NCI-H187 treated with DMSO at 0.1 percent for 48 hours (cell line): Measurements from ENCODE around the gene SLC6A15.

Experiments used
- DNase-seq: peaks from one replicate; lab custom pipeline; 2025; lab: John Stamatoyannopoulos, UW

SLC6A15 gene

DNA sequence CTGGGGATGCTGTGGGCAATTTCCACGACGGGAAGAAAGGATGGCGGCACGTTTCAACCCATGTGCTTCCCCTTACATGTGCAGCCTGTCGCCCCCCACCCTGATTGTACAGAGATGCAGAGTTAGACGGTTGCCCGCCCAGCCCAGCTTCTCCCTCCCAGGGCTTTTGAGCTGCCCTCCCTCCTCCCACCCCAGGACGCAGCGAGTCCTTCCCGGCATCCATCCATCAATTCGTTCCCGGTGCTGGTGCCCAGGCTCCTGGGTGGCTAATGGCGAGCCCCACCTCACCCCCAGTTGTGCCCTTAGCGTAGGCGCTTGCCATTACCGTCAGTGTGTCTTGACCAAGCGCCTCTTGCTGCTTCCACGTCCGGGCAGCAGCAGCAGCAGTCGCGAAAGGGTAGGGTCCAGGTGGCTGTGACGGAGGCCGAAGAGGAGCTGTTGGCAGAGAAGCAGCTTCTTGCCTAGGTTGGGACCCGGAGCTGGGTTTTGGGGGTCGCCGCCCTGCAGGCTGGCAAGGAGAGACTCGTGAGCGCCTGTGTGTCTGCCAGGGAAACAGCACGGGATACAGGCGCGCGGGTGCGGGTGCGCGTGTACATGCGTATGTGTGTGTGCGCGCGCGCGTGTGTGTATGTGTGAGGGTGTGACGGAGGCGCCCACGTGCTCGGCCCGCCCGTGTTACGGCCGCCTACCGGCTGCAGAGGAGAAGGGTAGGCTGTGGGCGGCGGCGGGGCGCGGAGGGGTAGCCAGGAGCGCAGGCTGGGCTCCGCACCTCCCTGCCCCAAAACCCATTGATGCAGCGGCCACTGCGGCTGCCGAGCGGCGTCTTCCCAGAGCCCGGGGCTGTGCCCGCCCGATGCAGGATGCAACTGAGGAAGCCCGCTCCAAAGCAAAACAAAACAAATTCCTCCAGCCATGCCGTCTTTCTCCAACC lies at the start of gene SLC6A15:
Gene SLC6A15, minus strand, starts transcription at position 602 of the 931 bp plus-strand sequence. CDS start 20,679 bp downstream, outside the sequence.
- peak; percentile 16 for DNase-seq

DNA sequence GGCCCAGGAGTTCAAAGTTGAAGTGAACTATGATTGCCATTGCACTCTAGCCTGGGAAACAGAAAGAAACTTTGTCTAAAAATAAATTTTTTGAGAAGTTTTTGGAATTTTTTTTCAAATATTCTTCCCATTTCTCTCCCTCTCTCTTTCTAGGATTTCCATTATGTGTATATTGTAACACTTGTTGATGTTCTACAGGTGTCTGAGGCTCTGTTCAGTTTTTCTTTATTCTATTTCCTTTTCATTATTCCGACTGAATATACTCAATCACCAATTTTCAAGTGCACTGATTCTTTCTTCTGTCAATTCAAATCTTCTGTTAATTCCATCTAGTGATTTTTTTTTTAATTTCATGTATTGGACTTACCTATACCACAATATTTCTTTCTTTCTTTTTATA lies 48.3 kb upstream of the SLC6A15 start:
- DNase-seq, result no peak

DNA sequence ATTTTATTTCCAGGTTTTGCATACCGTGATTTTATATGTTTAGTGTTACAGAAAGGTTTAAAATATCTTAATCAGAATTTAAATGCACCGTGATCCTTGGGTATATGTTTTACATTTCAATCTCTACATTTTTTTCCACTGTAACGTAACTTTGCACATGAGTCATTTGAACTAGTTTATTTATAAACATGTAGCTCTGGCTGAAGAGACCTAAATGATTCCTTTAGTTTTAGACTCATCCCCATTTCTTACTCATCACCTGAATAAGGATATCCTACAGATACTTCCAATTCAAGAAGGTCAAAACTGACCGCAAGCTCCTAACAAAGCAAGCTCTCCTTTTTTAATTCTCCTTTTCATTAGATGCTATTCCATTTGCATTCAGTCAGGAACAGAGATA lies 42.7 kb upstream of the SLC6A15 start:
- DNase-seq, result no peak

DNA sequence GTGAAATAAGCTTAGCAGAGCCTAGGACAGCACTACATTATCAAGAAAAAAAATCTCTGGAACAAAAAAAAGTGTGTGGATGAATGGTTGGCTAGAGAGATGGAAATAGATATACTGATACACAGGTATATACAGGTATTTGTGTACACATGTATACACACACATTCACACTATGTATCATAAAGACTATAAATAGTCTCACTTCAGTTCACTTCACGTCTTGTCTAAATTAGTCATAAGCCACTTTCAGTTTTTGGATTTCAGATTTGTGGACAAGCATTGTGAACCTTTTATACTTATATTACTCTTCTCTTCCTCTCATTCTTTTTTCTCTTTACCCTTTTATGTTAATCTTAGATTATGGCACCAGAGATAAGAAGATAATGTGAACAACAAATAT lies 41.8 kb upstream of the SLC6A15 start:
- no peak for DNase-seq

DNA sequence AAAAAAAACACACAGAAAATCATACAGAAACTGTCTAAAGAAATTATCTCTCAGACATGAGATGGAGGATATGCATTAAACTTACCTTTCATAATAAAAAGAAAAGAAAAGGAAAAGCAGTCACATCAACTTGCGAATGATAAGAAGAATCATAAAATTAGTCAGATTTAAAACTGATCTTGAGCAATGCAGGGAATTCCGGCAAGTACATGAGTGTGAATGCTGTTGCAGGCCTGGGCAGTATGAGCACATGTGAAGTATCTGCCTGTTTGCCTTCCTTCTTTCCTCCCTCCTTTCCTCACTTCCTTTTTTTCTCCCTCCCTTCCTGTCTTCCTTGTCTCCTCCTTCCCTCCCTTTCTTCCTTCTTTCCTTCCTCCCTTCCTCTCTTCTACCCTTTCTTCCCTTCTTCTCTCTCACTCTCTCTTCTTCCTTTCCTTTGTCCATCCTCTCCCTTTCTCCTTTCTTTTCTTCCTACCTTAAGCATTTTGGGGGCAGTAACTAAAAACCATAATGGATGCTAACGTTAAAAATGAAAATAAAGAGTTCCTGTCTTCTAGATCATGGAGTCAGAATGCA lies 38.5 kb upstream of the SLC6A15 start:
- no peak for DNase-seq

DNA sequence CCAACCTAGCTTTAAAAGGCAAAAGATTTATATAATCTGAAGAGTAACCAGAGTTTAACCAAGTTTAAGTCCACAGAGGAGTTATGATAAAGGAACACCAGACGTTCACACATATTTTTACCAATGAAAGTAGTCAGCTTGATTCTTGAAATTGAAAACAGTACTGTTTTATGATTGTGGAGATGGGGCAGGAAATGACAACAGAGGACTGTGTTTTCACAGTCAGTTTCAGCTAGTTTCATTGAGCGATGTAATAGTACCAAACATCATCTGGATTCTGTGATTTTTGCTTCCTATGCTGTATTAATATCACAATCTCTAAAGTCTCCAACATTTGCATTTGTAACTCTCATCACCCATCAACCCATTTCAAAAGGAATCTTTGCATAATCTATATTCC lies 34.2 kb upstream of the SLC6A15 start:
- no peak for DNase-seq

DNA sequence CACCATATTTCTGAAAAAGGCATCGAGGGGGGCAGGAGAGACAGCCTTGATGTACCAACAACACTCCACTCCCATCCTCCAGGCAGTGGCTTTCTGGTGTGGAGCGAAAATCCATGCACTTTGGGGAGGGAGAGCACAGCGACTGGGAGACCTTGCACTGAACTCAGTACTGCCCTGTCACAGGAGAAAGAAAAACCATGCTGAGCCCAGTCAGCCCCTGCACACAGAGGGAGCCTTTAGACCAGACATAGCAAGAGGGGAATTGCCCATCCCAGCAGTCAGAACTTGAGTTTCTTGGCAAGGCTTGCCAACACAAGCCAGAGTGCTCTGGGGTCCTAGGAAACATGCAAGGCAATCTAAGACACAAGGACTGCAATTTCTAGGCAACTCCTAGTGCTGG lies 24.8 kb upstream of the SLC6A15 start:
- no peak for DNase-seq

DNA sequence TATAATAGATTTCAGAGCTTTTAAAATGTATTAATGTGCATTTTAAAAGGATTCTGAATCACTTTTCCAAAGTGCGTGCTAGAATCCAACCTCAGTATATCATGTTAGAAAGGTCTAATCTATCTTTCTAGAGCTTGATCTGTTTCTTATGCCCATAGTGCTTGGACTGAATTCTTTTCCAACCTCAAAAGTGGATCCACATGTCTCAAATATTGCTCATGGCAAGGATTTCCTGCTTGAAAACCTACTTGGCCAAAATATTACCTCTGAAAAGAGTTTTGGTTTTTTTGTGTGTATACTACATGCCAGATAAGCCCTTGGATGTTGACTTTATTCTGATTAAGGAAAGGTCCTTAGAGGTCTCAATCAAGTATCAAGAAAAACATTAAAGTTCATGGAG lies 16.9 kb upstream of the SLC6A15 start:
- no peak for DNase-seq

DNA sequence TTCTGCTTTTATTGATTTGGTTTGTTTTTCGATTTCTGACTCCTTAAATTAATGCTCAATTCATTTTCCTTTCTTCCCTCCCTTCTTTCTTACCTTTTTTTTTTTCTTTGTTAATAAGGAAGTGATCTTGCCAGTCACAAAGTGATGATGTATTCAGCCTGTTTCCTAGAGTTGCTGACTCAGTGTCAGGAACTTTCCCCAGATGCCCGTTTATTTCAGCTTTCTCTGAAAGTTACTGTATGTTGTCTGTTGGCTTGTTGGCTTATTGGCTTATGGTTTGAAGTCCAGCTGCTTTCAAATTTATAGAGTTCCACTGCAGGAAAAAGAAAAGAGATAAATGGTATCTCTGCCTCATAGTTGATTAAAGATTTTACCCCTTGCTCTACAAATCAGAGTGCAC lies 12.4 kb upstream of the SLC6A15 start:
- DNase-seq, result no peak

DNA sequence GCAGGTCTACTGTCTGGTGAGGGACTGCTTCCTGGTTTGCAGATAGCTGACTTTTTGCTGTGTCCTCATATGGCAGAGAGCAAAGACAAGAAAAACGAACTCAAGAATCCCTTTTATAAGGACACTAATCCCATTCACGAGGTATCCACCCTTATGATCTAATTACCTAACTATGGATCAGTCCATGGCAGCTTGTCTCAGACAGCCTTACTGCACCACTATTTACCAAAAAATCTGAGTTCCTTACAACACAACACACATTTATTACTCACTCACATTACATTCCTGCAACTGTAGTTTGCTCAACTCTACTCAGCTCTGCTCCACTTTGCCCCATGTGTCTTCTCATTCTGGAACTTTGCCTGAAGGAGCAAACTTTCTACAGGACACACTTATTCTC lies 10.1 kb upstream of the SLC6A15 start:
- no peak for DNase-seq

DNA sequence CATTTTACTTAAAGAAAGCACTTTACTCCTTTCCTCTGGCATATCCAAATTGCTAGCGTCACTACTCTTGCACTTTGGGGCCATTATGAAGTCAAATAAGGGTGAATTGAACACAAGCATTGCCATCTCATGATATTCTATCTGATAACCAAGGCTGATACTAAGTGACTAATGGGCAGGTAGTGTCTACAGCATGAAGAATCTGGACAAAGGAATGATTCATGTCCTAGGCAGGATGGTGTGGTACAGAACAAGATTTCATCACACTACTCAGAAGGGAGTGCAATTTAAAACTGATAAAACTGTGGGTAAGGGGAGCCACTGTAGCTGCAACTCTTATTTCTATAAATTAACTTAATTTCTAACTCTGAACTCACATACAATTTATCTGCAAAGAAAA lies 7.7 kb upstream of the SLC6A15 start:
- no peak for DNase-seq

DNA sequence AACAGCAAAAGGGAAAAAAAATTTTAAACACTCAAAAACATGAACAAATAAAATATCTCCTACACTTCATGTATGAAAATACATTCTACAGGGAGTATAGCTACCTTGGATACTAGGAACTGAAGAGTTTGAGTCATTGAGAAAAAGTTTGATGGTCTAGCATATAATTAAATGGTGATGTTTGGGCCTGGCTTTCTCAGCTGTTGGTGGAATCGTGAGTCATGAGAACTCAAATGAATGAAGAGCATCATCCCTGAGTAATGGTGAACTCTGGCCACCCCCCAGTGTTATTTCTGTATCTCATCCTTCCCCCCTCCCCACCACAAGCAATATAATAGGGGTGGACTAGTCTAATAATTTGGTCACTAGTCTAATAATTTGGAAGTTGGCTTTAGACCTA lies 6.7 kb upstream of the SLC6A15 start:
- DNase-seq, result no peak

DNA sequence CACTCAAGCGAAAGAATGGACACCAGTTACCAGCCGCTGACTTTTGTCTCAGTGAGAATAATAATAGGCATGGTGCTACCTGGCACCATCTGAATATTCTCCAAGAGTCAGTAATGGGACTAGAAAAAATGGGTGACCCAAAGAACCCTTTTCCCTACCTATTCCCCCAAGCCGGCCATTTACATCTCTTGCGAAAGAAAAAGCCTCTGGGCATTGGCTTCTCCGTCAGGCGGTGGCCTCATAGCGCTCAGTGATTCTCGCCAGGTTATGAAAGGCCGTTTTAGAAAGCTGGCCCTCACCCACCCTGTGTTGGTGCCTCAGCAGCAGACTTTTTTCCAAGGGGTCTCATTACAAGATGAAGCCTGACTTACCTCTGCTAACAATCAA lies 523 bp upstream of the SLC6A15 start:
- DNase-seq, result no peak

DNA sequence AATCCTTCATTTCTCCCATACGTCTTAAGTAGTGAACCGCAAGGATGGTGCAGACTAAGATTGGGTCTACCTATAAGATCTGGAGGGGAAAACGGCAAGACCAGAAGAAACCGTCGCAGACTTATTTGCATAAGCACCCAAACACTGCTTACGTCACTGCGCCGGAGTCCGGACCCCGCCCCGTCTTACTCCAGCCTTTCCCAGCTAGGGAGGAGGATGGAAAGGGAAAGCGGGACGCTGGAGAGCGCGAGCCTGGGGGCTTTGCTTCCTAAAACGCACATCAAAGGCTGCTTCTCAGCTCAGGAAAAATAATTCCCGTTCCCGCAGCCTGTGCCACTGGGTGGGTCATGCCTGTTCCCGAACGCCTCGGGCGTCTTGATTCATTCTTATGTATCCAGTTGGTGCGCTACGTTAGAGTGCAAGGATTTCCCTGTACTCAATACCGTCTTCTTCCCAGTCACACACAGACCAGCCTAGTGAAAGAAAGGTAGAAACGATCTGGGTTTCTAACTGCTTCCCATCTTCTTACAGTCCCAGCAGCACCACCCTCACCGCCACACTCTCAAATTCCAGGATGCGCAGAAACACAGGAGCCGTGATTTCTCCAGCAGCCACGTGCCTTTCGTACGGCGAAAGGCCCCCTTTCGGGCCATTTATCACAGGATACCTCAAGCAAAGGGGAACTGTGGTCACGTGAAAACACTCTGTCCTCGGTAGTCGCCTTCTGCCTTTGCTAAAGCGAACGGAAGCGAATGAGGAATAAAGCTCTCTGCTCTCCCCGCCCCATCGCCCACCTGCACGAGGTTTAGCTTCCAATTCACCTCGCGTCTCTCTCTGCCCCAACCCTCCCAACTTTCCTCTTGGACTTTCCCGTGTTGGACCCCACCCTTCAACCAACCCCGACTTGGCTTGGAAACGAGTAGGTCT lies 1.1 kb downstream of the SLC6A15 start:
- peak; percentile 10 for DNase-seq

DNA sequence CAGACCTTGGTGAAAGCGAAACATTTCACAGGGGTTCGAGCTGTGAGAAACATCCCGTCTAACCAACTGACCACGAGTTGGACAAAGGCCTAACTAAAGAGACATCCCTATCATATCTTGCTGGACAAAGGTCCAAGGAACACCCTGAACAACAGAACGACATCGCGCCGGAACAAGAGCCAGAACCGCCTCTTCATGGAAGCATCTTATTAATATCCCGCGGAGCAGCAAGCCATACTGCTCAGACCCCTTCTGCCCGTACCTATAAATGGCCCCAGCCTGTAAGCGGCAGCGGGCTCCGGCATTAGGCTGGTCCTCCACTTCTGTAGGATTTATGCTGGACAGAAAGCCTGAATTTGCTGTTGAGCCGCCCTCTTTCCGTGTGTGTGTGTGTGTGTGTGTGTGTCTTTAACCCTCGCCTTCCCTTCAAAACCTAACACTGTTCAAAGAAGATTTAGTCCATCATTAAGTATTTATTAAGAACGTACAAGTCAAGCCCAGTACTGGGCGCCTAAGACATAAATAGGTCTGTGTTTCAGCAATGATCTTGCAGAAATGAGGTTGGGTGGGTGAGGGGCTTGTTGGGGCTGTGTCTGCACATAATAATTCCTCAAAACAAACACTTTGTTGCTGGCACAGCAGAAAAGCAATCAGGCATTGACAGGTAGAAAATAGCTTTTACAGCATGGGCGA lies 1.9 kb downstream of the SLC6A15 start:
- no peak for DNase-seq

DNA sequence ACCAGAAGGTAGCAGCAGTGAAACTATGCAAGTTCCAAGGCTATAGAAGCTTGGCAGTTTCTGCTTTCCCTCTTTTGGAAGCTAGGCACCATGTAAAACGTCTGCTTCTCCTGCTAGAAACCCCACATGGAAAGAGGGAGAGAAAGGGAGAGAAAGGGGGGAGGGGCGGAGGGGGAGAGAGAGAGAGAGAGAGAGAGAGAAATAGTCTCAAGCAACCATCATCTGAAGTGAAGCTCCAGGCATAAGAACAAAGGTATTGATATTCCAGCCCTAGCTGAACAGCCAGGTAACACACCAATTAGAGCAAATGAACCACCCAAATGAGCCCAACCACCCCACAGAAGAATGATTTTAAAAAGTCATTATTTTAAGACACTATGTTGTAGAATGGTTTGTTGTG lies 8.5 kb downstream of the SLC6A15 start:
- DNase-seq, result no peak

DNA sequence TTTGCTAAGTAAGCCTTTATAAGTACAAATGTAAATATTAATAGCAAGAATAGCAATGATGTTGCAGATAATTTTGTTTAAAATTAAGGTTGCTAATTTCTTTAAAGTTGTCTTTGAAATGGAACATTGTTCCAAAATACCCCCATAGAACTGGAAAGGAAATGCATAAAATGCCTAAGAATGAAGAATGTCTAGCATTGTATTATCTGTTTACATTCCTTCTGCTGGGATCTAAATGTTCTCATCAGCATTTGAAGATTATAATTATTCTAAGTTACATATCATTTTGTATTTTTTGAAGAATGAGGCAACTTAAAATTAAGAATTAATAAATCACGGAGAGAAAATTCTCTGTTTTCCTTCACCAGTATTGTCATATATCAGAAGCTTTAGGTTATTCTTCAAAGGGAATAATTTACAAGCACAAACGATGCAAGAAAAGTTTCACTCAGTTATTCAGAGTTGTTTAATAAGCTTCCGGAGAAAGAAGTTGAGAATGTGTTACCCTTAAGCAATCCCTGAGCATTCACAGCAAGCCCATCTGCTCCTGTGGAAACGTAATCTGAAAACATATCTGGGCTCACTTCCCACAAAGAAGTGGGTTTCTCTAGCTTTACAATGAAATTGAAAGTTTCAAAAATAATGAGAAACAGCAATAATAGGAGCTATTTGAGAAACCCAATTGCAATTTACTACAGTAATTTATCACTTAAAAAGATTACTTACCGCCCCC lies 21.3 kb downstream of the SLC6A15 start:
- no peak for DNase-seq

DNA sequence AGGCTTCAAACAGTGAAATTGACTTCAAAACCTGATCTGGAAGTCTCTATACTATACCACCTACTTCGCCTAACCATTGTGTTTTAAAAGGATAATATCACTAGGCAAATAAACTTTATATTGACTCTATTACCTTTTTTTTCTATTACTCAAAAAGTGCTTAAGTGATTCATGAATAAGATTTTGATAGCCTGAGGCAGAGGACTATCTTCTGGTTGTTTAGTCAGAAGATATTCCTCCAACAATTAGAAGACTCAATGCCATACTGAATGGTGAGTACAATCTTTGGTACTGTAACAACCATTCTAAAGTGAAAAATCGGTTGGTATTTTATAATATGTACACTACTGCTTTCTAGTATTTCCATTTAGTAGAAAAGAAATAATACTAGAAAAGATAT lies 22.8 kb downstream of the SLC6A15 start:
- no peak for DNase-seq

DNA sequence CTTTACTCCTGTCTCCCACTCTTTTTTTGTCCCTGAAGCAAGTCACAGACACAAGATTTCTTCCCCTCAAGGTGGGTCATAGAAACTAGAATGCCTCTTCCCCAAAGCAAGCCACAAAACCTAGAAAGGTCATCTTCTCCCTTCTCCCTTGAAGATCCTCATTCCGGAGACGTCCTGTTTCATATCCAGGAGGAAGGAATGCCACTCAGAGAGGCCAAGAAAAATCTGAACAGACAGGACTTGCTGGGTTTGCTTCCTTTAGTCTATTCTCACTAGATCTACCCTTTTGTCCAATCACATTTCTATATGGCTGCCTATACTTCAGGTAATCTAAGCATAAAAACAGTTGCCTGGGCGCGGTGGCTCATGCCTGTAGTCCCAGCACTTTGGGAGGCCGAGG lies 23.7 kb downstream of the SLC6A15 start:
- no peak for DNase-seq

DNA sequence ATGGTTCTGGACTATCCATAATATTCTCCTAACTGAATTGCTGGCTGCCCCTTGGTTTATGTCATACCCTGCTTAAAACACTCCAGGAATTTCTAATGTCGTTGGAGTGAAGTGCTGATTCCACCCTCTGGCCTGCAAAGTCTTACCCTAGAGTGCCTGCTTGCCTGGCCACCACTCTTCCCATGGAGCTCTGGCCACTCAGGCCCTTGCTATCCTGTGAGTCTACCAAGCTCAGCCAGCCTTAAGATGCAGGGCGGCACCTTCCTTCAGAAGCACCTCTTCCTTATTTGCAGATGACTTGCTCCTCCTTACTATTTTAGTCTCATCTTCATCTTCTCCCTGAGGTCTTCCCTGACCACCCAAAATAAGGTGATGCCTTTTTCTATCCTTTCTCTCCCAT lies 35.3 kb downstream of the SLC6A15 start:
- no peak for DNase-seq

DNA sequence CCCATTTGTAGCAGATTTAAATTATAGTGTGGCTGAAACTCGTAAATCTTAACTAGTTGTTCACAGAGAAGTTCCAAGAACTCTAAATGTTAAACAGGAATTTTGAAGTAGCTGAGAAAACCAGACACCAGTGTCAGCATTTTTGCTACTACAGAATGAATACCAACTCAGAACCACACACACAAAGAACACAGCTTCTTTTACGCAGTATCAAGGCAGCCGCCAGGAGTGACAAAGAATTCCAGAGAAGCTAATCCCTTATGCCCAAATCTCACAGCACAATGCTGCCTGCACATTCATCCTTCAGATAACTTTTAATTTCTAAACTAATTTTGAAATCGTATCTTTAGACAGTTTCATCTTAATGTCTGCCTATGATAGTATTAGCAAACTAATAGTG lies 37.4 kb downstream of the SLC6A15 start:
- no peak for DNase-seq

DNA sequence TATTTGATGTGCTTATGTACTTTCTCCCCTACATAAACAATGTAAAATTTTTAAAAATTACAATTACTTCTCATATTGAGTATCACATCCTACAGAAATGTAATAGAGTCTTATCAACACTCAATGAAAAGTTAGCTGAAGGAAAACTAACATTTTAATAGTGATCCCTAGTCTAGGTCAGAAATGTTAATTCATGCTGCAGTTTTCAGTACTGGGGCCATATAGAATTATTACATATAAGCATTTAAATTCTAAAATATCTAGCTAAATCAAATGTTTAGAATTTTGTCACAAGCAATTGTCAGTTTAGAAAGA lies 37.8 kb downstream of the SLC6A15 start:
- no peak for DNase-seq
